GM18870 (cell line): Measurements from ENCODE around the gene TMEM109.

Experiments used
- ATAC-seq: cut with Tn5 transposase; IDR thresholded peaks from one replicate; pipeline ENCODE4 v1.9.1; 2021; ENCODE audit warnings: moderate library complexity; ENCODE audit not compliant: unreplicated experiment

The TMEM109 gene

GRCh38 chr11:60924906-60925853 is 11.2 kb downstream of the TMEM109 start:
- no peak for ATAC-seq

- ATAC-seq = no peak
Observed at GRCh38 chr11:60925868-60926267, 11.9 kb downstream of the TMEM109 start.

GRCh38 chr11:60926500-60926899 is 12.5 kb downstream of the TMEM109 start:
- no peak for ATAC-seq

GRCh38 chr11:60927061-60927592 is 13.2 kb downstream of the TMEM109 start:
- no peak for ATAC-seq

- no peak for ATAC-seq
Observed at GRCh38 chr11:60927600-60927999, 13.6 kb downstream of the TMEM109 start.

GRCh38 chr11:60928563-60929001 is 14.6 kb downstream of the TMEM109 start:
- ATAC-seq = no peak

GRCh38 chr11:60929764-60930163 is 15.8 kb downstream of the TMEM109 start:
- no peak for ATAC-seq

GRCh38 chr11:60930394-60930793 is 16.4 kb downstream of the TMEM109 start:
- no peak for ATAC-seq

GRCh38 chr11:60931917-60932316 is 18.0 kb downstream of the TMEM109 start:
- ATAC-seq = no peak

GRCh38 chr11:60932605-60933356 is 18.8 kb downstream of the TMEM109 start:
- no peak for ATAC-seq

GRCh38 chr11:60933416-60934123 is 19.6 kb downstream of the TMEM109 start:
- ATAC-seq = no peak

- no peak for ATAC-seq
Observed at GRCh38 chr11:60934124-60934789, 20.3 kb downstream of the TMEM109 start.

GRCh38 chr11:60934790-60935605 is 21.0 kb downstream of the TMEM109 start:
- no peak for ATAC-seq

- ATAC-seq = no peak
Observed at GRCh38 chr11:60935676-60936442, 21.9 kb downstream of the TMEM109 start.

- ATAC-seq = no peak
Observed at GRCh38 chr11:60936467-60937143, 22.6 kb downstream of the TMEM109 start.

- no peak for ATAC-seq
Observed at GRCh38 chr11:60937144-60937527, 23.2 kb downstream of the TMEM109 start.

- ATAC-seq = no peak
Observed at GRCh38 chr11:60937811-60938210, 23.9 kb downstream of the TMEM109 start.

GRCh38 chr11:60938500-60938899 is 24.5 kb downstream of the TMEM109 start:
- ATAC-seq = no peak
